Lower lobe of right lung (tissue), 2 donors: ENCODE data around the gene NGFR. TPM values are rescaled to one million over a fixed set of nuclear protein-coding genes. Genes with fewer than 3 reads are reported as not detected.

Experiments used
- ATAC-seq, 2 donors: fragments of 200-7000 bp; cut with Tn5 transposase; one replicate each; pipeline ENCODE4 v1.9.1; 2020 to 2022; ENCODE audit warnings: mild to moderate bottlenecking in 2 of 2, moderate library complexity in 2 of 2
- DNase-seq: peaks from one replicate; pipeline ENCODE4 v3.0.0-alpha.2; 2020
- H3K27ac ChIP-seq: fragments of 200-600 bp; one replicate; pipeline ENCODE4 v1.8.0; 2022
- H3K27me3 ChIP-seq: fragments of 200-600 bp; one replicate; pipeline ENCODE4 v1.8.0; 2022; ENCODE audit warnings: low read depth
- H3K36me3 ChIP-seq: fragments of 200-600 bp; one replicate; pipeline ENCODE4 v1.8.0; 2022; ENCODE audit warnings: mild to moderate bottlenecking
- H3K4me1 ChIP-seq: fragments of 200-600 bp; one replicate; pipeline ENCODE4 v1.8.0; 2022
- H3K4me3 ChIP-seq: fragments of 200-600 bp; one replicate; pipeline ENCODE4 v1.8.0; 2022; ENCODE audit warnings: mild to moderate bottlenecking
- H3K9me3 ChIP-seq: fragments of 200-600 bp; one replicate; pipeline ENCODE4 v1.8.0; 2022
- intact Hi-C: fragments of 100-400 bp; cut with DNase I; formaldehyde crosslinking; loops from one replicate; pipeline ENCODE4 v1.11.0; 2022
- total RNA-seq: library from RNA; stranded (reverse); fragmentation: NEBNext Ultra II Directional; extraction: Animal tissue kit (Norgen Biotek cat#: 25700); gene quantifications from one replicate; pipeline ENCODE4 v1.2.1, GENCODE V29; 2021
- TF ChIP-seq, protein P1 (sequence below): fragments of 200-600 bp; IDR thresholded peaks from one replicate; pipeline ENCODE4 v1.8.0; 2022; ENCODE audit warnings: antibody characterized with exemption, mild to moderate bottlenecking
- donor health status: DM: no; HTN: yes; CAD: no; lungs with severe emphysema.

The NGFR gene
- total RNA-seq, 1 donor from 2014 or later = 2.3 TPM

DNA sequence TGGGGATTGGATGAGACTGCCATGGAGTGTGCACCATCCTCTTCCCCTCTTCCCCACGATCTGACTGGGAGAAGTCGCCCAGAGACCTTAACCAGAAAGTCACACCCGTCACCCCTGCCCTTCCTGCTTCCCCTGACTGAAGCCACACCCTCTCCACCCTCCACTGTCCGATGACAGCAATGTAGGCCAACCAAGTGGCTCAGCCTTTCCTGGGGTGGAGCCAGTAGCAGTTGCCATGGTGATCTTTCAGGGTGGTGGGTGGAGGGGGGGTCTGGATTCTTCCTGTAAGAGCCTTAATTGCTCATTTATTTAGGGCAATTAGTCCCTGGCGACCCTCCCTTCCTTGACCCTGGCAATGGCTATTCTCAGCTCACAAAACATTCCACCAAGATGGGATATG lies 42.9 kb upstream of the NGFR start:
- H3K4me3 ChIP-seq = no peak overlapping the region
- intact Hi-C loops = no loop called here
- H3K27me3 ChIP-seq = peaks cover 17% of the 10 kb centered on the region
- H3K9me3 ChIP-seq = no peaks in the 10 kb centered on the region
- DNase-seq = no peak
- H3K4me1 ChIP-seq = no peaks in the 10 kb centered on the region
- no peaks in the 10 kb centered on the region for H3K36me3 ChIP-seq
- H3K27ac ChIP-seq = no peak overlapping the region
- ATAC-seq = no peak
- TF ChIP-seq, protein P1, sequence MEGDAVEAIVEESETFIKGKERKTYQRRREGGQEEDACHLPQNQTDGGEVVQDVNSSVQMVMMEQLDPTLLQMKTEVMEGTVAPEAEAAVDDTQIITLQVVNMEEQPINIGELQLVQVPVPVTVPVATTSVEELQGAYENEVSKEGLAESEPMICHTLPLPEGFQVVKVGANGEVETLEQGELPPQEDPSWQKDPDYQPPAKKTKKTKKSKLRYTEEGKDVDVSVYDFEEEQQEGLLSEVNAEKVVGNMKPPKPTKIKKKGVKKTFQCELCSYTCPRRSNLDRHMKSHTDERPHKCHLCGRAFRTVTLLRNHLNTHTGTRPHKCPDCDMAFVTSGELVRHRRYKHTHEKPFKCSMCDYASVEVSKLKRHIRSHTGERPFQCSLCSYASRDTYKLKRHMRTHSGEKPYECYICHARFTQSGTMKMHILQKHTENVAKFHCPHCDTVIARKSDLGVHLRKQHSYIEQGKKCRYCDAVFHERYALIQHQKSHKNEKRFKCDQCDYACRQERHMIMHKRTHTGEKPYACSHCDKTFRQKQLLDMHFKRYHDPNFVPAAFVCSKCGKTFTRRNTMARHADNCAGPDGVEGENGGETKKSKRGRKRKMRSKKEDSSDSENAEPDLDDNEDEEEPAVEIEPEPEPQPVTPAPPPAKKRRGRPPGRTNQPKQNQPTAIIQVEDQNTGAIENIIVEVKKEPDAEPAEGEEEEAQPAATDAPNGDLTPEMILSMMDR = no peak

DNA sequence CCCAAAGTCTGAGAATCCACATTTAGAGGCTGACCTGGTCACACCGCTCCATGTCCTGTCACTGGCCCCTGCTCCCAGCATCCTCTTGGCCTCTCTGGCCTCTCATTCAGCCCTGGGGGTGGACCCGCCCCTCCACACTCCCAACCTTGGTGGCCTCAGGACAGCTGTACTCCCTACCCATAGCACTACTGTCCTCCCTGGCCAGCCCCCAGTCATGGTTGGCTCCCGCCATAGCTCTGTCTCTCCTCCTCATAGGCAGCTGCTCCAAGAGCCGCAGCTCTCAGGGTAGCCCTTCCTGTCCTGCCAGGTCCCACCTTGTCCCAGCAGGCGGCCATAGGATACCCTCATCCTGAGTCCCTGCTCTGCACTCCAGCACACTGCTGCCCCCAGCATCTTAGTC lies 42.4 kb upstream of the NGFR start:
- no peak overlapping the region for H3K4me3 ChIP-seq
- peaks cover 22% of the 10 kb centered on the region for H3K27me3 ChIP-seq
- ATAC-seq (no peak), DNase-seq (no peak)
- no peaks in the 10 kb centered on the region for H3K4me1 ChIP-seq
- H3K9me3 ChIP-seq = no peaks in the 10 kb centered on the region
- no peak overlapping the region for H3K27ac ChIP-seq
- intact Hi-C loops = no loop called here
- no peaks in the 10 kb centered on the region for H3K36me3 ChIP-seq
- TF ChIP-seq, protein P1 = no peak

- TF ChIP-seq, protein P1 = no peak
- ATAC-seq = no peak
- intact Hi-C loops = no loop called here
- Histone ChIP-seq H3K4me1 (no peaks in the 10 kb centered on the region), H3K27ac (no peak overlapping the region), H3K36me3 (no peaks in the 10 kb centered on the region), H3K27me3 (peaks cover 35% of the 10 kb centered on the region), H3K9me3 (no peaks in the 10 kb centered on the region), H3K4me3 (no peak overlapping the region)
- DNase-seq = no peak
Observed at GRCh38 chr17:49454050-49454449, 41.0 kb upstream of the NGFR start.

GRCh38 chr17:49455272-49455861 lies 39.7 kb upstream of the NGFR start:
- TF ChIP-seq, protein P1 = no peak
- peaks cover 43% of the 10 kb centered on the region for H3K27me3 ChIP-seq
- H3K4me1 ChIP-seq = no peaks in the 10 kb centered on the region
- H3K4me3 ChIP-seq = no peak overlapping the region
- H3K9me3 ChIP-seq = no peaks in the 10 kb centered on the region
- intact Hi-C loops = no loop called here
- no peaks in the 10 kb centered on the region for H3K36me3 ChIP-seq
- H3K27ac ChIP-seq = no peak overlapping the region
- DNase-seq (no peak), ATAC-seq (no peak)

- intact Hi-C loops = no loop called here
- Histone ChIP-seq H3K36me3 (no peaks in the 10 kb centered on the region), H3K27me3 (peaks cover 52% of the 10 kb centered on the region), H3K4me1 (no peaks in the 10 kb centered on the region), H3K4me3 (no peak overlapping the region), H3K9me3 (no peaks in the 10 kb centered on the region), H3K27ac (no peak overlapping the region)
- DNase-seq (no peak), ATAC-seq (no peak)
- TF ChIP-seq, protein P1 = no peak
Observed at GRCh38 chr17:49456183-49456965, 38.7 kb upstream of the NGFR start.
